GM21723 (cell line): Measurements from ENCODE around the gene HMX1.

Experiments
- ATAC-seq: cut with Tn5 transposase; IDR thresholded peaks from one replicate; pipeline ENCODE4 v1.9.1; 2021; ENCODE audit warnings: mild to moderate bottlenecking, moderate library complexity; ENCODE audit not compliant: unreplicated experiment

Gene HMX1

DNA sequence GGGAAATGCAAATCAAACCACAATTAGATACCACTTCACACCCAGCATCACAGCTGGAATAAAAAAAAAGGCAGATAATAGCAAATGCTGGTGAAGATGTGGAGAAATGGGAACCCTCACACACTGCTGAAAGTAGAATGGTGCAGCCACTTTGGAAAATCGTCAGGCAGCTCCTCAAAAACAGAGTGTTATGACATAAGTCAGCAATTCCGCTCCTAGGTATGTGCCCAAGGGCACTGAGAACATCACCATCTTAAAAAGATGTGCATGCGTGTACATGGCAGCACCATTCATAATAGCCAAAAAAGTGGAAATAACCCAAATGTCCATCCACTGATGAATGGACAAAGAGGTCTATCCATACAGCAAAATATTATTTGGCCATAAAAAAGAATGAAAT lies 28.0 kb downstream of the HMX1 start:
- no peak for ATAC-seq

DNA sequence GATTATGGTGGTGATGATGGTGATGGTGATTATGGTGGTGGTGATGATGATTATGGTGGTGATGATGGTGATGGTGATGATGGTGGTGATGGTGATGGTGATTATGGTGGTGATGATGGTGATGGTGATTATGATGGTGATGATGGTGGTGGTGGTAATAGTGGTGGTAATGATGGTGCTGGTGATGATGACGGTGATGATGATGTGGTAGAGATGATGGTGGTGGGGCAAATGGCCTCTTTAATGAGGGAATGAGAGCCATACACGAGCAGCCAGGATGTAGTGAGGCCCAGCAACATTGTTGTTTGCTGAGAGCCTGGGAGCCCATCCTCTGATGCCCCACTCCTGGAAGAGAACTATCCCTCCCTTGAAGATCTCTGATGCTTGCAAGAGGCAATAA lies 29.0 kb downstream of the HMX1 start:
- ATAC-seq = no peak

DNA sequence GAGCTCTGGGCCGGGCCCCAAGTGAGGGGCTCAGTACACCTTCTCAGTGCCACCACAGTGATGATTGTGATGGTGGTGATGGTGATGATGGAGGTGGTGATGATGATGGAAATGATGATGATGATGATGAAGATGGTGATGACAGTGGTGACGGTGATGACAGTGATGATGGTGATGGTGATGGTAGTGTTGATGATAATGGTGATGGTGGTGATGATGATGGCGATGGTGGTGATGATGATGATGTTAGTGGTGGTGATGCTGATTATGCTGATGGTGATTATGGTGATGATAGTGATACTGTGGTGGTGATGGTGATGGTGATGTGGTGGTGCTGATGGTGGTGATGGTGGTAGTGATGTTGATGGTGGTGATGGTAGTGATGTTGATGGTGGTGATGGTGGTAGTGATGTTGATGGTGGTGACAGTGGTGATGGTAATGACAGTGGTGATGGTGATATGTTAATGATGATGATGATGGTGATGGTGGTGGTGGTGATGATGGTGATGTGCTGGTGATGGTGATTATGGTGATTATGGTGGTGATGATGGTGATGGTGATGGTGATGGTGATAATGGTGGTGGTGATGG lies 29.9 kb downstream of the HMX1 start:
- ATAC-seq = no peak

DNA sequence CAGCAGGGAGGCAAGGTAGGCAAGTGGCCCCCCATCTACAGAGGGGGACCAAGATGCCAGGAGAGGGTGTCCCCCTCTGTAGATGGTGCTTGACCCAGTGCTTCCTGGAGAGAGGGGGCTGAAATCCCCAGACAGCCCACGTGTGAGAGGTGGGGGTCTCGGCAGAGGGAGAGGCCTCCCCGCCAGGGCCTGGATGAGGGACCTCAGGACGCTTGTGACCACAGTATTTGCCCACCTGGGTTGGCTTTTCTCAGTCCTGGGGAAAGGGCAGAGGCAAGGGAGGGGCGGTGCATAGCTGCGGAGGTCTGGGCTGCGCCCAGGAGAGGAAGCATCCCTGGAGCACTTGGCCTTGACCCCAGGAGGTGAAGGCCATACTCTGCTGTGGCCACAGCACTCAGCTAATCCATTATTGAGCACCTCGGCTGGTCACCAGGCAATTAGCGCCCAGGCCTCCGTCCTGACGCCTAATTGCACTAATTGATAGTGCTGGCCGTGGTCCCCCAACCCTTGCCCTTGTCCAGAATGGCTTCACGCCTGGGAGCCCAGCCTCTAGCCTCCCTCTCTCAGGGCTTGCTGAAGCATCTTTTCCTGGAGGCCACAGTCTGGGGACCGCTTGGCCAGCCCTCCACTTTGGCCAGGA lies 30.7 kb downstream of the HMX1 start:
- ATAC-seq = no peak

DNA sequence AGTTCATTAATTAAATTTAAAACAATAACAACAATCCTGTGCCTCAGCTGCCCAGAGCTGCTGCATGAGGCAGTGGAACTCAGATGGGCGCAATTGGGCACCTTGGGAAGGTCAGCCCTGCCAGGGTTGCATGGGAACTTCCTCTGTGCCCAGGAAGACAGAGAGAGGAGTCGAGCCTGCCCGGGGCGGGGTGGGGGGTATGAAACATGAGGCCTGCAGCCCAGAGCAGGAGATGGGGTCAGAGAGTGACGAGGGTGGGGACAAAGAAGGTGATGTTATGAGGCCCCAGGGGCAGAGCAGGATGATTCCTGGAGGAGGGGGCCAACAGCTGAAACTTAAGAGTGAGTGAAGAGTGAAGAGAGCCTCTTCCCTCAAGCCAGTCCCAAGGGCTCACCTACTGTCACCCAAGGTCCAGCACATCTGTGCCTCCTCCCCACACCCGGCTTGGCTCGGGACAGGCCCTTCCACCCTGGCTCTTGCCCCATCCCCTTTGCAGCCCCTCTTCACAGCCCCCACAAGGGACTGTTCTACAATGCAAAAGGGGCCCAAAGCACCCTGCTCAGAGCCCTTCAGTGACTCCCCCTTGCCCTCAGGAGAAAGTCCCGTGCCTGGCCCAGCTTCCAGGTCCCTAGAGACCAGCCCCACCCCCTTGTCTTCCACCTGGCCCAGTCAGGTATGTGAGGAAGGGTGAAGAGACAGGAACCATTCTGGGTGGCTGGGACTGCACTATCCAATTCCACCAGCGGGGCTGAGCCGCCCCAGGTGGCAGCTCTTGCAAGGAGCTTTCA lies 31.4 kb downstream of the HMX1 start:
- ATAC-seq = no peak

GRCh38 chr4:8838961-8839431 lies 32.6 kb downstream of the HMX1 start:
- no peak for ATAC-seq

DNA sequence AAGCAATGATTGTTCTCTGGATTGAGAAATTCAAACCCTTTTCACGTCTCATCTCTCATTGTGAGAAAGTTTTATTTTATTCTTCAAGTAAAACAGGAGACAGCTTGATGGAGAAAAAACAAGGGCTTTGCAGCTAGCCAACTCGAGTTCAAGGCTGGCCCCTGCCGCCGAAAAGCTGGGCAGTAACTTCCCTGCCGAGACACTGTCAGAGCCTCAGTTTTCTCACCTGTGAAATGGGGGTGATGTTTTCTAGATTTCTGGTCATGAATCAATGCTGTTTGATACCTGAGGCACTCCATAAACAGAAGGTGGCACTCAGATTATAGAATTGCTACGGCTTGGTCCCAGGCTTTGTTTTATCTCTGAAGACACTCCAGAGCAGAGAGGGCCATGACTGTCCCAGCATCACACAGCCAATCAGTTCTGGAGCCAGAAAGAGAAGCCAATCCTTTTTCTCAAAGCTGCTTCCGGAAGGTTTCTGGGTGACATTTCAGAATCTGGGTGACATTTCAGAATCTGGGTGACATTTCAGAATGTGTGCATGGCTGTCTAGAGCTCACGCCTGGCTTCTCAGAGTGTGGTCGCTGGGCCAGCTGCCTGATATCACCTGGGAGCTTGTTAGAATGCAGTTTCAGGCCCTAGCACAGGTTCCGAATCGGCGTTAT lies 33.2 kb downstream of the HMX1 start:
- ATAC-seq = no peak

DNA sequence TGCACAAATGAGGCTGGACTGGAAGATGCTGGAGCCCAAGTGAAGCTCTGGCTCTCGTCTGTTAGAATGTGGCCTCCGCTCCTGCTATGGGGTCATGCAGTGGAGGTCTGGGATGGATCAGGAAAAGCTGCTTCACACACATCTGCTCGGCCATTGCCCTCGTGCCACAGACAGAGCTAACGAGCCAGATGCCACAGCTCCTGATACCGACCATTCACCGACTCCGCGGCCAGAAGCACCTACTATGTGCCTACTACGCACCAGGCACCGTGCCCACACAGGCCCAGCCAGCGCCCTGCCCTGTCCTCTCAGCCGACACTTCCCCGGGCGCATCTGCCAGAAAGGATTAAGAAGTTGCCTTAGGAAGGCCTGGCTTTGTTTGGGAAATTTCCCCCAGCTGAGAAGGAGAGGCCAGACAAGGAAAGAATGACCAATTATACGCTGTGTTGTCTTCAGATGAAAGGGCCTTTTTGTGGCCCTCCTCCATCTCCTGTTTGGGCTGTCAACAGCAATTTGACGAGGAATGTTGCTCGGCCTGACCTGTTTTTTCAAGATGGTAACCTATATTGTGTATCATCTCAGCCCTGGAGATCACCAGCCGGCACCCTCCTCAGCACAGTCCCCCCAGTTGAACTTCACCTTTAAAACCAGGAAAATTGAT lies 34.3 kb downstream of the HMX1 start:
- ATAC-seq = no peak

DNA sequence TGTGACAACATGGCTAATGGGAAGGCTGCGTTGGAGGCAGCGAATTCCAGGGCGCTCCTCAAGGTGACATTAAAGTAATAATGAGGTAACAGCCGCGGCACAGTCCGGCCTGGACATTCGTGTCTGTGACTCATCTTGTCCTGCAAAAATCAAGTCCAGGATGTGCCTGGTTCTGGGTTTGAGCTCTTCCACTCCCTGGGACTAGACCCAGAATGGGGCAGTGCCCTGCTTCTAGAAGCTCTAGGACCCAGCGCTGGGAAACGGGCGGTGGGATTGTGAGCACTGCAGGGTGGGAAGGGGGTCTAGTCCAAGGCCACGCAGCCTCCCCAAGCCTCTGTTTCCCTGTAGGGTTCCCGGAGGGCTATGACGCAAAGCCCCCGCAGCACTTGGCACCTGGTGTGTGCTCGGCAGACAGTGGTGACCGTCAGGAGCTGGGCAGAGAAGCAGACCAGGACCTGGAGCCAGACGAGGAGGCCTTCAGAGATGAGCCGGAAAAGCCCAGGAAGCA lies 34.9 kb downstream of the HMX1 start:
- no peak for ATAC-seq

GRCh38 chr4:8835521-8836365 lies 35.9 kb downstream of the HMX1 start:
- no peak for ATAC-seq

GRCh38 chr4:8834681-8835220 lies 36.9 kb downstream of the HMX1 start:
- ATAC-seq = no peak

GRCh38 chr4:8832113-8832915 lies 39.3 kb downstream of the HMX1 start:
- ATAC-seq = no peak

GRCh38 chr4:8831221-8832112 lies 40.2 kb downstream of the HMX1 start:
- ATAC-seq = no peak

- no peak for ATAC-seq
Measured at GRCh38 chr4:8830611-8831200, 40.9 kb downstream of the HMX1 start.

DNA sequence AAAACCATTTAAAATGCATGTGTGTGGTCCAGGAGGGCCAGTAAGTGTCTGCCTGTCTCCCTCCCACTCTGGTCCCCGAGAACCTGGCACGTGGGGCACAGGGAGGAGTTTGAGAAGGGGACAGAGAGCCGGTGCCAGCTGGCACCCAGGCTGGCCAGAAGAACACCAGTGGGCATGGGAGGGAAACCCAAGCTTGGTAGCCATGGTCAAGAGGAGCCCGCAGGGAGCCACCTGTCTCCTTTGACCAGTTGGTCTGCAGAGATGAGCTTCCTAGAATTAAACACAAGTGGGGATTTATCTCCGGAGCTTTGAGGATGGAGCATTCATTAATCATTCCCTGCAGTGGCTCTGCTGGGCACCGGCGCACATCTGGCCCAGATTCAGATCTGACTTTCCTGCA lies 41.6 kb downstream of the HMX1 start:
- no peak for ATAC-seq

DNA sequence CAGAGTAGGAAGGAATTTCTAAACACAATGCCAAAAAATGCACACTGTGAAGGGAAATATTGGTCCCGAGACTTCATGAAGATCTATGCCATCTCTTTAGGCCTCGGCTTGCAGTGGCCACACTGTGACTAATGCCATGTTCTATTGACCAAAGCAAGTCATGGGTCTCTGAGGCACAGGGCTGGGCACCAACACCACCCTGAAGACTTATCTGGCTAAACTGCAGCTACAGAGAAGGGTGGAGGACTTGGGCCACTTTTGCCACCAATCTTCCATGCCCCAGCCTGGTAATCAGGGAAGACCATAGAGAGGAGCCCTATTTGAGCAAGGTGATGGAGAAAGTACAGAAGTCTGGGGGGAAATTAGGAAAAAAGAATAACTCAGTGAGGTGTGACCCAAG lies 42.1 kb downstream of the HMX1 start:
- ATAC-seq = no peak

DNA sequence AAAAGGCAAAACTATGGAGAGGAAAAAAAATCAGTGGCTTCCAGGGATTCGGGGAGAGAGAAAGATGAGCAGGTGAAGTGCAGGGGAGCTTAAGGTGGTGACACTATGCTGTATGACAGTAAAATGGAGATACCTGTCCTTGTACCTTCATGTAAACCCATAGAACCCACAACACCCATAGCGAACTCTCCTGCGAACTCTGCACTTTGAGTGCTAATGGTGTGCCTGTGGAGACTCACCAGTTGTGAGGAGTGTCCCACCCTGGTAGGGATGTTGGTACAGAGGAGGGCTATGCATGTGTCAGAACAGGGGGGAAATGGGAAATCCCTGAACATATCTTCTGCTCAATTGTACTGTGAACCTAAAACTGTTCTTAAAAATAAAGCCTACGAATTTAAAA lies 42.8 kb downstream of the HMX1 start:
- ATAC-seq = no peak
